Suprapubic skin (tissue), 4 donors: ENCODE results near the gene LARP1. TPM values are rescaled to one million over a fixed set of nuclear protein-coding genes. Genes with fewer than 3 reads are reported as not detected.

ENCODE experiments used
- DNase-seq, 2 donors: peaks; one replicate each; pipeline ENCODE4 v3.0.0-alpha.2; 2019; ENCODE audit warnings: low spot score in 2 of 2
- H3K27ac ChIP-seq: fragments of 200-600 bp; sonication (generic); one replicate; pipeline ENCODE4 v1.5.1; 2019
- H3K27me3 ChIP-seq: fragments of 200-600 bp; sonication (generic); one replicate; pipeline ENCODE4 v1.5.1; 2019
- H3K36me3 ChIP-seq: fragments of 200-600 bp; sonication (generic); one replicate; pipeline ENCODE4 v1.5.1; 2019
- H3K4me1 ChIP-seq: fragments of 200-600 bp; sonication (generic); one replicate; pipeline ENCODE4 v1.5.1; 2019
- H3K4me3 ChIP-seq: fragments of 200-600 bp; sonication (generic); one replicate; pipeline ENCODE4 v1.5.1; 2019; ENCODE audit warnings: mild to moderate bottlenecking
- H3K9me3 ChIP-seq: fragments of 200-600 bp; sonication (generic); one replicate; pipeline ENCODE4 v1.5.1; 2019
- EP300 ChIP-seq: sonication (generic); formaldehyde crosslinking; IDR thresholded peaks from one replicate; pipeline ENCODE4 v1.6.1; 2017; ENCODE audit warnings: antibody characterized with exemption
- POLR2A ChIP-seq, 2 donors: fragments of 450-650 bp; IDR thresholded peaks; one replicate each; pipeline ENCODE4 v1.6.1; 2017; ENCODE audit warnings: antibody characterized with exemption in 2 of 2, mild to moderate bottlenecking in 2 of 2, moderate library complexity in 2 of 2
- POLR2AphosphoS5 ChIP-seq, 3 donors: sonication (generic); formaldehyde crosslinking; IDR thresholded peaks; one replicate each; pipeline ENCODE4 v1.6.1; 2017; ENCODE audit warnings: antibody characterized with exemption in 3 of 3
- WGBS: methylation state at CpG from one replicate; pipeline ENCODE4 v1.1.5; 2018; 5-methylcytosine and 5-hydroxymethylcytosine counted together
- total RNA-seq, 4 donors: library from RNA; depleted of rRNA; stranded (reverse); fragments of >200 nt; gene quantifications; one replicate each; pipeline ENCODE4 v1.1.0, GENCODE V29; 2016
- TF ChIP-seq, protein P1 (sequence below), 2 donors: fragments of 200-600 bp in 1 of 2; fragments of 450-650 bp in 1 of 2; sonication (generic) in 1 of 2; IDR thresholded peaks; one replicate each; pipeline ENCODE4 v1.5.1; 2016 to 2019; ENCODE audit warnings: antibody characterized with exemption in 2 of 2, mild to moderate bottlenecking in 1 of 2, moderate library complexity in 1 of 2

The LARP1 gene
- total RNA-seq, 4 donors from 2014 or later = 98.5 to 127 (median 110) TPM

- 72% methylated on average over 5 of the region's 5 CpGs for WGBS
- TF ChIP-seq POLR2AphosphoS5 (IDR thresholded peaks at IDR 0.05) (no peak), EP300 (no peak)
- TF ChIP-seq, protein P1, sequence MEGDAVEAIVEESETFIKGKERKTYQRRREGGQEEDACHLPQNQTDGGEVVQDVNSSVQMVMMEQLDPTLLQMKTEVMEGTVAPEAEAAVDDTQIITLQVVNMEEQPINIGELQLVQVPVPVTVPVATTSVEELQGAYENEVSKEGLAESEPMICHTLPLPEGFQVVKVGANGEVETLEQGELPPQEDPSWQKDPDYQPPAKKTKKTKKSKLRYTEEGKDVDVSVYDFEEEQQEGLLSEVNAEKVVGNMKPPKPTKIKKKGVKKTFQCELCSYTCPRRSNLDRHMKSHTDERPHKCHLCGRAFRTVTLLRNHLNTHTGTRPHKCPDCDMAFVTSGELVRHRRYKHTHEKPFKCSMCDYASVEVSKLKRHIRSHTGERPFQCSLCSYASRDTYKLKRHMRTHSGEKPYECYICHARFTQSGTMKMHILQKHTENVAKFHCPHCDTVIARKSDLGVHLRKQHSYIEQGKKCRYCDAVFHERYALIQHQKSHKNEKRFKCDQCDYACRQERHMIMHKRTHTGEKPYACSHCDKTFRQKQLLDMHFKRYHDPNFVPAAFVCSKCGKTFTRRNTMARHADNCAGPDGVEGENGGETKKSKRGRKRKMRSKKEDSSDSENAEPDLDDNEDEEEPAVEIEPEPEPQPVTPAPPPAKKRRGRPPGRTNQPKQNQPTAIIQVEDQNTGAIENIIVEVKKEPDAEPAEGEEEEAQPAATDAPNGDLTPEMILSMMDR (IDR thresholded peaks at IDR 0.05) = no peak
- H3K27ac ChIP-seq = no peak overlapping the region
- H3K9me3 ChIP-seq = no peaks in the 10 kb centered on the region
- DNase-seq = no peak
- no peaks in the 10 kb centered on the region for H3K4me1 ChIP-seq
- H3K4me3 ChIP-seq = no peak overlapping the region
- no peaks in the 10 kb centered on the region for H3K27me3 ChIP-seq
- no peaks in the 10 kb centered on the region for H3K36me3 ChIP-seq
Measured at GRCh38 chr5:154721481-154722058, 33.6 kb upstream of the LARP1 start.

DNA sequence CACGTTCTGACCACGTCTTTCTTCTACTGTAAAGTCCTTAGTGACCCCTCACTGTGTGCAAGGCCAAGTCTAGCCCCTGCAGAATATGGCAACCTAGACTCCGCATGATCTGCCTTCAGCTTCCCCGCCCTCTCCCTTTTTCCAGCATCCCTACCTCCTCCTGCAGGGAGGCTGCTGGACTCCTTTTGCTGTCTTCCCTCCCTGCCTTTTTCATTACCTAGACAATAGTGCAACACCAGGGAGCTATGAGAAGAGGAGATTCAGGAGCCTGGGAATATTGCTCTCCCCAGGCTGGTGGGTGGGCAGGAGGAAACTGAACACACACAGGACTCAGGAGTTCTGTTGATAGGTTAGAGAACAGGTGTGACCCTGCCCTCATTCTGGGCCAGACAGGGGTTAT lies 33.1 kb upstream of the LARP1 start:
- H3K4me1 ChIP-seq = no peaks in the 10 kb centered on the region
- H3K36me3 ChIP-seq = no peaks in the 10 kb centered on the region
- no peak for DNase-seq
- H3K27me3 ChIP-seq = no peaks in the 10 kb centered on the region
- H3K4me3 ChIP-seq = no peak overlapping the region
- TF ChIP-seq POLR2A (IDR thresholded peaks at IDR 0.05) = no peak
- TF ChIP-seq, protein P1 (IDR thresholded peaks at IDR 0.05) = no peak
- TF ChIP-seq EP300 = no peak
- TF ChIP-seq POLR2AphosphoS5 (IDR thresholded peaks at IDR 0.05) = no peak
- no peak overlapping the region for H3K27ac ChIP-seq
- H3K9me3 ChIP-seq = no peaks in the 10 kb centered on the region
- 85% methylated on average over 4 of the region's 4 CpGs for WGBS

DNA sequence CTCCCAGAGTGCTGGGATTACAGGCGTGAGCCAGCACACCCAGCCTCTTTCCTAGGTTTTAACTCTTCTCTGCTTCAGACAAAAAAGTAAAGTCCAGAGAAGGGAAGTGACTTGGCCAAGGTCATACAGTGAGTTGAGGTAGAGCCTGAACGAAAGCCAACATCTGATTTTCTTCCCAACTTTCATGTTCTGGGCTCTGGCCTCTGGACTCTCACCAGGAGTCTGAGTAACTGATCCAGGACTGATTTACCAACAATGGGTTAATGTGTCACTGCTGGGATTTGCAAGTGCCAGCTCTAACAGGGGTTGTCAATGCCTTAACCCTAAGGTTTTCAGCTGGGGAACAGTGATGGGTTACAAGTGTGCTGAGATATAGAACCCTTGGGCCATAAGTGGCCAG lies 32.2 kb upstream of the LARP1 start:
- TF ChIP-seq, protein P1 (IDR thresholded peaks at IDR 0.05) = no peak
- no peak for TF ChIP-seq POLR2A (IDR thresholded peaks at IDR 0.05)
- no peak for TF ChIP-seq POLR2AphosphoS5 (IDR thresholded peaks at IDR 0.05)
- no peak for TF ChIP-seq EP300
- H3K4me3 ChIP-seq = no peak overlapping the region
- H3K36me3 ChIP-seq = no peaks in the 10 kb centered on the region
- no peaks in the 10 kb centered on the region for H3K27me3 ChIP-seq
- no peak overlapping the region for H3K27ac ChIP-seq
- H3K9me3 ChIP-seq = no peaks in the 10 kb centered on the region
- DNase-seq = peak in 1 of 2 donors; percentile 7
- whole genome bisulfite sequencing = 91% methylated on average over 2 of the region's 2 CpGs
- no peaks in the 10 kb centered on the region for H3K4me1 ChIP-seq

DNA sequence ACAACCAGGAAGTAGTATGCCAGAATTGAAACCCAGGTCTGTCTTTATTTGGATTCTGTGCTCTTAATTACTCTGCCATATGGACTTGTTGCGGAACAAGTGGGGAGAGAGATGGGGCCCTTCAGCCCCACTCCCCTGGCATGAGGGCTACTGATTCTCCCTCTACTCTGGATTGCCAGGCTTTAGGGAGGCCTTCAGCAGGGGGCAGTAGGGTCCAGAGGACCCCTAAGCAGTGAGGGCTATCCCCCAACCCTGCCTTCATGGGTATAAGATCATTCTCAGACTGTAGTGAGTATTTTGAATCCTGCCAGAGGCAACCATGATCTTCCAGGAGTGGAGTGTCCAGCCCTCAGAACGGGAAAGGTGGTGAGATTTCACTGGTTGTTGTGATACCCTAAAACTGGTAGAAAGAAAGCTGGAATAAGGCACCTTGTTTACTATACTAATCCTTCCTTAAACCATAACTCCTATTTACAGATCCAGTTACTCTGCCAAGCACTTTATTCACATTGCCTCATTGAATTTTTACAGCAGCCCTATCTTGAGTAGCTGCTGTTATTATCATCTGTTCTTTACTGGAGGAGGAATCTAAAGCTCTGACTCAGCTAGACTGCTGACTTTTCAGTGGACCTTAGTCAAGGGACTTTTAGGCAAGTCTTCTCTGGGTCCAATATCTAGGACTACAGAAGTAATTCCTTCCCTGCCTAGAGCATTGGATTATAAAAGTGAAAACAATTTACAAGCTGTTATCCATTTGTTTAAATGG lies 31.3 kb upstream of the LARP1 start:
- no peak overlapping the region for H3K27ac ChIP-seq
- H3K9me3 ChIP-seq = no peaks in the 10 kb centered on the region
- H3K4me3 ChIP-seq = no peak overlapping the region
- WGBS = 85% methylated on average over 2 of the region's 2 CpGs
- DNase-seq = peak in 1 of 2 donors; percentile 16
- TF ChIP-seq POLR2A (IDR thresholded peaks at IDR 0.05) (no peak), EP300 (no peak), POLR2AphosphoS5 (IDR thresholded peaks at IDR 0.05) (no peak)
- TF ChIP-seq, protein P1 (IDR thresholded peaks at IDR 0.05) = no peak
- H3K27me3 ChIP-seq = no peaks in the 10 kb centered on the region
- H3K36me3 ChIP-seq = no peaks in the 10 kb centered on the region
- no peaks in the 10 kb centered on the region for H3K4me1 ChIP-seq

GRCh38 chr5:154727361-154727760 lies 27.8 kb upstream of the LARP1 start:
- no peak for DNase-seq
- Histone ChIP-seq H3K4me3 (no peak overlapping the region), H3K27me3 (no peaks in the 10 kb centered on the region), H3K4me1 (no peaks in the 10 kb centered on the region), H3K27ac (no peak overlapping the region), H3K36me3 (no peaks in the 10 kb centered on the region), H3K9me3 (no peaks in the 10 kb centered on the region)
- WGBS = 79% methylated on average over 1 of the region's 1 CpG
- TF ChIP-seq POLR2AphosphoS5 (IDR thresholded peaks at IDR 0.05) = no peak
- TF ChIP-seq, protein P1 (IDR thresholded peaks at IDR 0.05) = no peak
- no peak for TF ChIP-seq EP300
- no peak for TF ChIP-seq POLR2A (IDR thresholded peaks at IDR 0.05)
